GM12878 (cell line): ENCODE measurements around the gene HCN1. TPM values are rescaled to one million over a fixed set of nuclear protein-coding genes. Genes with fewer than 3 reads are reported as not detected.
A peak's percentile ranks its signal among the peaks of the same experiment; 100 is the strongest.

Experiments
- ATAC-seq: fragments of 200-7000 bp; cut with Tn5 transposase; 3 replicates; pipeline ENCODE4 v1.9.1; 2020; ENCODE audit warnings: mild to moderate bottlenecking, moderate library complexity
- BruUV-seq: library from RNA; stranded (reverse); fragments of 400-500 nt; replicated peaks from 2 replicates; lab custom pipeline; 2021; lab: Mats Ljungman, UMichigan
- CTCF ChIA-PET: fragments of 300-600 bp; sonication (Branson Sonifier 250); formaldehyde crosslinking; extraction: SDS; loops from one replicate; lab custom pipeline; 2021; ENCODE audit warnings: inconsistent platforms; lab: Yijun Ruan, JAX
- POLR2A ChIA-PET: fragments of 350-600 bp; formaldehyde crosslinking; extraction: SDS; loops from one replicate; lab custom pipeline; 2021; ENCODE audit warnings: inconsistent platforms; lab: Charles Lee
- RAD21 ChIA-PET: fragments of 300-600 bp; sonication (Branson Sonifier 250); formaldehyde crosslinking; loops from one replicate; lab custom pipeline; 2023; ENCODE audit warnings: antibody characterized with exemption; ENCODE audit not compliant: unreplicated experiment; lab: Charles Lee
- SMC1A ChIA-PET: fragments of 300-600 bp; sonication (Branson Sonifier 250); formaldehyde crosslinking; loops from one replicate; lab custom pipeline; 2023; ENCODE audit not compliant: unreplicated experiment, uncharacterized antibody; lab: Charles Lee
- DNase-seq: peaks from one replicate; pipeline ENCODE4 v3.0.0-alpha.2; 2011; ENCODE audit warnings: low read depth, low spot score
- FAIRE-seq: peaks from 3 replicates; lab custom pipeline; 2011; peaks lifted over from hg19 to GRCh38; lab: Jason Lieb, UNC
- H2AFZ ChIP-seq: 2 replicates; pipeline ENCODE4 v1.6.0; 2011; ENCODE audit warnings: low read depth, low read length, control low read depth; ENCODE audit not compliant: control insufficient read depth
- H3K27ac ChIP-seq: 2 replicates; pipeline ENCODE4 v1.5.1; 2011; ENCODE audit warnings: control low read depth; ENCODE audit not compliant: control insufficient read depth, insufficient read depth
- H3K27me3 ChIP-seq, 2 experiments: replicated peaks in 1 of 2; 2 replicates each; pipeline versions ENCODE4 v1.6.0 to v1.6.1; 2011; ENCODE audit warnings: low read length in 1 of 2; ENCODE audit not compliant: control insufficient read depth in 2 of 2, insufficient read depth in 2 of 2
- H3K36me3 ChIP-seq, 2 experiments: 2 replicates each; pipeline ENCODE4 v1.5.1; 2011; ENCODE audit warnings: low read length in 1 of 2; ENCODE audit not compliant: control insufficient read depth in 2 of 2, insufficient read depth in 2 of 2
- H3K4me1 ChIP-seq: 2 replicates; pipeline ENCODE4 v1.6.1; 2011; ENCODE audit warnings: mild to moderate bottlenecking, low read length, moderate library complexity, mixed read lengths; ENCODE audit not compliant: control insufficient read depth, insufficient read depth
- H3K4me2 ChIP-seq: 2 replicates; pipeline ENCODE4 v1.6.0; 2011; ENCODE audit warnings: control low read depth; ENCODE audit not compliant: control insufficient read depth, insufficient read depth
- H3K4me3 ChIP-seq: fragments of 200-600 bp; sonication (generic); 2 replicates; pipeline ENCODE4 v1.5.1; 2016
- H3K79me2 ChIP-seq: 2 replicates; pipeline ENCODE4 v1.6.0; 2011; ENCODE audit warnings: low read length; ENCODE audit not compliant: control insufficient read depth, insufficient read depth
- H3K9ac ChIP-seq: 2 replicates; pipeline ENCODE4 v1.8.0; 2011; ENCODE audit warnings: low read length, control low read depth, mixed read lengths; ENCODE audit not compliant: control insufficient read depth, insufficient read depth
- H3K9me3 ChIP-seq: replicated peaks from 3 replicates; pipeline ENCODE4 v1.5.1; 2011; ENCODE audit warnings: mild to moderate bottlenecking, low read length; ENCODE audit not compliant: control insufficient read depth, insufficient read depth
- H4K20me1 ChIP-seq: 2 replicates; pipeline ENCODE4 v1.6.0; 2011; ENCODE audit not compliant: control insufficient read depth, insufficient read depth
- CBX5 ChIP-seq: sonication (generic); IDR thresholded peaks from 2 replicates; pipeline ENCODE4 v1.6.1; 2016; ENCODE audit warnings: low read depth, moderate library complexity, mild to moderate bottlenecking, inconsistent platforms
- CHD2 ChIP-seq: IDR thresholded peaks from 2 replicates; pipeline ENCODE4 v1.6.1; 2011; ENCODE audit warnings: low read depth, low read length, improper control_type of control experiment, borderline replicate concordance
- NR2F1 ChIP-seq: fragments of 450-650 bp; conservative IDR thresholded peaks from 2 replicates; pipeline ENCODE4 v1.6.1; 2017; ENCODE audit warnings: mild to moderate bottlenecking
- REST ChIP-seq: IDR thresholded peaks from 2 replicates; pipeline ENCODE4 v1.6.1; 2012; ENCODE audit warnings: mild to moderate bottlenecking, low read depth, low read length
- WGBS: methylation state at CpG from one replicate; pipeline ENCODE4 v1.1.6; 2016; ENCODE audit warnings: low lambda C conversion rate; ENCODE audit not compliant: insufficient replicate concordance, insufficient coverage; ENCODE audit errors: missing lambda C conversion rate; 5-methylcytosine and 5-hydroxymethylcytosine counted together
- in situ Hi-C: fragments of 300-500 bp; cut with MboI; formaldehyde crosslinking; loops from 9 replicates; pipeline ENCODE4 v1.14.3; 2018; ENCODE audit warnings: mixed read lengths
- intact Hi-C: fragments of 100-400 bp; cut with micrococcal nuclease; formaldehyde crosslinking; loops from one replicate; pipeline ENCODE4 v1.14.2; 2022; ENCODE audit not compliant: unreplicated experiment
- polyA plus RNA-seq, 11 experiments: library from polyadenylated mRNA; depleted of rRNA in 4 of 11; unstranded in 6 of 11; stranded (reverse) in 5 of 11; fragments of >200 nt; fragmentation: Nextera tagmentation in 4 of 11; fragmentation: Illumina TruSeq in 1 of 11; extraction: Ambion mirVana in 4 of 11; extraction: Trizol in 1 of 11; gene quantifications; 1 replicate in 1 of 11; 2 replicates in 10 of 11; pipeline versions ENCODE4 v1.2.1 to v1.2.3, GENCODE V29; 2011 to 2016; ENCODE audit warnings: inconsistent platforms in 2 of 11, missing spikeins in 2 of 11, low read depth in 1 of 11
- total RNA-seq, 4 experiments: library from RNA; depleted of rRNA in 3 of 4; stranded (reverse); fragments of >200 nt in 3 of 4; fragmentation: Illumina TruSeq in 1 of 4; extraction: Trizol in 1 of 4; gene quantifications; 2 replicates each; pipeline versions ENCODE4 v1.2.1 to v1.2.3, GENCODE V29; 2013 to 2021

HCN1 gene
- total and polyA plus RNA-seq, 10 of the 15 experiments (the other 5 are each of a cell fraction or from before 2014, with no cell fraction given): not detected

DNA sequence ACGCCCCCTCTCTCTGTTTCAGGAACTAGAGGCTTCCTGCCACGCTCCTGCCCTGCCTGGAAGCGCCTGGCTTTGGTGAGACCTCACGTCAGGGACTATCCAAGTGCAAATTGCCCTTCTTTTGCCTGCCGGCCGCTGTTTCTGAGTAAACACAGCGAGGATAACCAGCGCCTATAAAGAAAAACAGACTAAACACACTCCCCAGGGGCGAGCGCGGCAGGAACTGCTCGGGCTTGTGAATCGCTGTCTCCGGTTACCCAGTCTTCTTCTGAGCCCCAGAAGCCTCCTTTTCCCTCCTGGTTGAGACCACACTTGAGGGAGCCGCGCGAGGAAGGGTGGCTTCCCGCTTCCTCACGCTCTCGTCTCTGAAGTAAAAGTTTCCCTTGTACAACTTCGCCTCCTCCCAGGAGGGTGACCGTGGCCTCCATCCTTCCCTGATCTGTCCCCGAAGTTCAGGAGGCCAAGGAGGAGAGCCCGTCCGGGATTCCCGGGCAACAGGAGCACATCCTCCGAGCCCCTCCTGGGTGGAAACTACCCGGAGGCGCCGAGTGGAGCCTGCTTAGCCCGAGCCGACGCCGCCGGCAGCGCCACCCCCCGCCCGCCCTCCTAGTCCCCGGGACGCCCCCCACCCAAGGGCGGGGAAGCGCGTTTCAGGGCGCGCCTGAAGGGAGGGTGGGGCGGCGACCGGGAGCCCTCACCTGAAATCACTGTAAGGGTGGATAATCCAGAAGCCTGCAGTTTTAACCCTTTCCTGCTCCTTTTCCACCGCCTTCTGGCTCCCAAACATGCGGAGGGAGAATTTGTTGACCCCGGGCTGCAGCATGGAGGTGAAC is 993 bp downstream of the HCN1 start (continued):
- TF ChIP-seq CHD2 (no peak), CBX5 (no peak)

- ChIA-PET RAD21 (no interaction called here), POLR2A (no interaction called here), CTCF (no interaction called here), SMC1A (interaction anchor here (0.7 kb wide), 1 partner anchor 650 kb away, joined by 3 read pairs; no protein-coding TSS in a partner anchor)
- WGBS: 49% methylated on average over 14 of the region's 14 CpGs
- Histone ChIP-seq H3K4me1 (no peaks in the 10 kb centered on the region), H3K36me3 (no peaks in the 10 kb centered on the region), H2AFZ (no peak overlapping the region), H3K4me3 (no peak overlapping the region), H3K27me3 (no peaks in the 10 kb centered on the region), H3K4me2 (no peak overlapping the region), H3K27ac (no peak overlapping the region), H3K9me3 (no peaks in the 10 kb centered on the region; the same call in 2 of the 3 replicates), H4K20me1 (no peaks in the 10 kb centered on the region), H3K79me2 (no peaks in the 10 kb centered on the region), H3K9ac (no peak overlapping the region)
- intact Hi-C loops: no loop called here
- no TSS peak for BruUV-seq
- FAIRE-seq: no peak
- ATAC-seq: no peak
- TF ChIP-seq NR2F1 (no peak), REST (peak; percentile 72; the same call in 1 of the 2 replicates)
- DNase-seq: no peak
- in situ Hi-C loops: no loop called here
Measured at GRCh38 chr5:45694255-45694814, 1.8 kb downstream of the HCN1 start.
